GM08714 (cell line): ENCODE data around the gene LIMK1.
"Not testable (repeated sequence)": the region's sequence is repeated elsewhere in the genome, so short reads cannot be mapped to it uniquely, and the experiment has no call there.

Experiments
- H3K4me3 ChIP-seq: fragments of 200-500 bp; sonication (Bioruptor generic); 2 replicates; pipeline ENCODE4 v1.5.1; 2014; ENCODE audit warnings: mild to moderate bottlenecking, low read length, inconsistent platforms
- ZNF274 ChIP-seq: IDR thresholded peaks from 2 replicates; pipeline ENCODE4 v1.6.1; 2012; ENCODE audit warnings: mild to moderate bottlenecking, low read depth, low read length

LIMK1 gene

GRCh38 chr7:74083117-74083876 lies at the start of gene LIMK1:
Gene LIMK1, plus strand, starts transcription at chr7:74083804. Its CDS starts 187 bp downstream, at chr7:74083991.
- H3K4me3 ChIP-seq, result peak within 1 kb of the TSS; percentile 70
- TF ChIP-seq ZNF274, result no peak

DNA sequence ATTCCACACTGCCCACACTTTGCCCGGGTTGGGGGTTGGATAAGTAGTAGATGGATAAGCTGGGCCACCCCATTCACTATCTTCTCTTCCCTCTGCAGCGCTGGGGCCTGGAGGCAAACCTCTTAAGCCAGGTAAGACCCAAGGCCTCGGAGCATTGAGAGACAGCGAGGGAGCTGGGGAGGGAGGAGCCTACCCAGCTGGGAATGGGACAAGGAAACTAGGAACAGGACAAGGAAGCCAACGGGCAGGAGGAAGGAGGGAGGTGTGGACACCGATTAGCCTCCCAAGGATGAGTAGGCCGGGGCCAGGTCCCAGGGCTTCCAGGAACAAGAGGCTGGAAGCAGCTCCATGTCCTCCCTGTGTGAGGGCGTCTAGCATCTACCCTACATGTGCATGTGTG lies 46.0 kb upstream of the LIMK1 start:
- H3K4me3 ChIP-seq, result no peak overlapping the region
- TF ChIP-seq ZNF274, result no peak

DNA sequence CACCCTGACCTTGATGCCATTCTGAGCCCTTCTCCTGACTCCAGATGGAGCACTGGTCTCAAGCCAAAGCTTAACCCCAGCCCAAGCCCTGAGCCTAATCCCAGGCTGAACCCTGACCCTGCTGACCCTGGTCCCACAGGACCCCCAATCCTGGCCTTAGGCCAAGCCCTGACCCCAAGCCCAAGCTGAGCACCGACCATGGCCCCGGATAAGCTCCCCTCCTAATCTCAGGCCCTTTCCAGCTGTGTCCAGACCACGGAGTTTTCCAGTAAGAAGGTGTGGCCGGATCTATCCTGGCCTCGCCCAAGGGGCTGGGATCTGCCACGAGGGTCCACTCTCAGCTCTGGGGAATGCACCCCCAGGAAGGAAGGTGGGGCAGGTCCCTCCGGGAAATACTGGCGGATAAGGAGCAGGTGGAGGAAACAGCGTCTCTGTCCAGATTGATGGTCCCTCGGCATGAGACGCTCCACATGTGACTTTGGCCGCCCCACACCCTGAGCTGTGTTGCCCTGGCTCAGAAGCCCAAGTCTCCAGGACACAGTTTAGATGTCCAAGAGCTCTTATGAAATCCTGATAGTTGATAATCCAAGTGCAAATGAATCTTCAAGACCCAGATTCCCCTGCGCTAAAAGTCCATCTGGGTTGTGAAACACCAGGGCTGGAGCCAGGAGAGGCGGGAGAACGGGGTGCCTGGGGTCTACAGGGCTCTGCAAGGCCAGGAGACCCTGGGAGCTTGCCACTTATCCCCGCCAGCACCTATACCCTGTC lies 45.2 kb upstream of the LIMK1 start:
- TF ChIP-seq ZNF274, result no peak
- no peak overlapping the region for H3K4me3 ChIP-seq

DNA sequence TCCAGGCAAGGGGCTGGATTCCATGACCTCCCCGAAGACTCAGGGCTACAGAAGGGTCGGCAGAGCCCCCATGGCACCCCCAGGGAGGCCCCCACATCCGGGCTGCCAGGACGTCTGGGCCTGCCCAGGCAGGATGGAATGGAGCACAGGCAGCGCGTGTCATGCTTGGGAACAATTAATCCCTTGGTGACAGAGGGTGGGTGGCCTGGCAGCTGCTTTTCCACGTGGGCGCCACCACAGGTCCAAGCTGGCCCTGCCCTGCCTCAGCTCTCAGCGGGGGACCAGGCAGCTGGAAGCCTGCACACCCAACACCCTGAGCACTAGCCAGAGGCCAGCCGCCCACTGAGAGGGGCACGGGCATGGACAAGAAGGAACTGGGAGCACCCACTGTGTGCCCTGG lies 44.3 kb upstream of the LIMK1 start:
- TF ChIP-seq ZNF274, result no peak
- no peak overlapping the region for H3K4me3 ChIP-seq

- TF ChIP-seq ZNF274, result no peak
These were observed 43.4 kb upstream of the LIMK1 start for GRCh38 chr7:74040101-74040790.

GRCh38 chr7:74040791-74041520 lies 42.6 kb upstream of the LIMK1 start:
- no peak for TF ChIP-seq ZNF274
- H3K4me3 ChIP-seq, result no peak overlapping the region

More at GRCh38 chr7:74040101-74040790, 43.4 kb upstream of the LIMK1 start:
- no peak overlapping the region for H3K4me3 ChIP-seq

GRCh38 chr7:74042746-74043522 lies 40.7 kb upstream of the LIMK1 start:
- no peak for TF ChIP-seq ZNF274
- H3K4me3 ChIP-seq, result no peak overlapping the region

DNA sequence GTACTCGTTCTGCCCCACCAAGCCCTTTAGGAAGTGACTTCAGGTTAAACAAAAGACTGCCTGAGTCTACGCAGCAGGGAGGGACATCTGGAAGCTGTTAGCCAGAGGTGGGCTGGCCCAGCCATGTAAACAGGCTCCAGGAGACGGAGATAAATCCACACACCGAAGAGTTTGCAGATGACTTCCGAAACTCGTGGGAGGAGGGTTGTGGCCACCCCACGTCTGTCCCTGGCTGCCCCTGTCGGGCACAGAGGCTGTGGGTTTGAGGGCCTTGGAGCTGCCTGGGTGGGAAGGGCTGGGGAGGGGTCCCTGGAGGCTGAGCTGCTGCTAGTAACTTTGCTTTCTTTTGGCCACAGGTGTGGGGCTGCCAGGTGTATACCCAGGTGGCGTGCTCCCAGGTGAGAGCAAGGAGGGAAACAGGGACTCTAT lies 40.1 kb upstream of the LIMK1 start:
- no peak overlapping the region for H3K4me3 ChIP-seq
- TF ChIP-seq ZNF274, result no peak

- no peak overlapping the region for H3K4me3 ChIP-seq
- TF ChIP-seq ZNF274, result no peak
These were observed 38.9 kb upstream of the LIMK1 start for GRCh38 chr7:74044366-74045350.

DNA sequence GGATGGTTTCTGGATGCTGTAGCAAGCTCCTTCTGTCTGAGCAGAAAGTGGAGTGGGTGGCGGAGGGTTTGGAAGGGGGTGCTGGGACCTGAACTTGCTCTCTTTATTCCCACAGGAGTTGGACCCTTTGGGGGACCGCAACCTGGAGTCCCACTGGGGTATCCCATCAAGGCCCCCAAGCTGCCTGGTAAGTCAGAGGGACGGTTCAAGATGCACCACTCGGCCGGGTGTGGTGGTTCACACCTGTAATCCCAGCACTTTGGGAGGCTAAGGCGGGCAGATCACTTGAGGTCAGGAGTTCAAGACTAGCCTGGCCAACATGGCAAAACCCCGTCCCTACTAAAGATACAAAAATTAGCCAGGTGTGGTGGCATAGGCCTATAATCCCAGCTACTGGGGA lies 37.0 kb upstream of the LIMK1 start:
- H3K4me3 ChIP-seq, result not testable (repeated sequence)

GRCh38 chr7:74047804-74048380 lies 35.7 kb upstream of the LIMK1 start:
- no peak for TF ChIP-seq ZNF274

More at GRCh38 chr7:74047804-74048380, 35.7 kb upstream of the LIMK1 start:
- no peak overlapping the region for H3K4me3 ChIP-seq
